Ovary (tissue), 3 donors: ENCODE results near the gene TMEM250.
"Not testable (repeated sequence)": the region's sequence is repeated elsewhere in the genome, so short reads cannot be mapped to it uniquely, and the experiment has no call there.

Experiments
- CTCF ChIP-seq, 3 donors: fragments of 450-650 bp in 2 of 3; fragments of 200-600 bp in 1 of 3; IDR thresholded peaks; one replicate each; pipeline versions ENCODE4 v1.5.1 to v1.8.0; 2016 to 2022; ENCODE audit warnings: antibody characterized with exemption in 3 of 3, mild to moderate bottlenecking in 1 of 3
- EP300 ChIP-seq: sonication (generic); formaldehyde crosslinking; IDR thresholded peaks from one replicate; pipeline ENCODE4 v1.6.1; 2017; ENCODE audit warnings: antibody characterized with exemption
- POLR2A ChIP-seq: fragments of 450-650 bp; IDR thresholded peaks from one replicate; pipeline ENCODE4 v1.6.1; 2017; ENCODE audit warnings: antibody characterized with exemption, mild to moderate bottlenecking, moderate library complexity
- donor health status: DM: no; HTN: no; CAD: no.

GRCh38 chr9:136101615-136102074 lies 17.0 kb downstream of the TMEM250 start:
- not testable (repeated sequence) for TF ChIP-seq CTCF (IDR thresholded peaks at IDR 0.05); EP300; POLR2A
